Kidney epithelial cell (primary cell): Measurements from ENCODE around the gene NT5C1B. TPM values are rescaled to one million over a fixed set of nuclear protein-coding genes. Genes with fewer than 3 reads are reported as not detected.

Experiments
- DNase-seq: peaks from one replicate; pipeline ENCODE4 v3.0.0-alpha.2; 2010; ENCODE audit warnings: low read depth
- H3K27me3 ChIP-seq: 2 replicates; pipeline ENCODE4 v1.6.0; 2011; ENCODE audit warnings: low read length; ENCODE audit not compliant: control insufficient read depth, insufficient read depth
- H3K36me3 ChIP-seq: 2 replicates; pipeline ENCODE4 v1.5.1; 2011; ENCODE audit warnings: low read length; ENCODE audit not compliant: control insufficient read depth, insufficient read depth
- H3K4me3 ChIP-seq: 2 replicates; pipeline ENCODE4 v1.5.1; 2011; ENCODE audit warnings: low read depth, mild to moderate bottlenecking, control low read depth, low read length
- total RNA-seq: library from RNA; depleted of rRNA; stranded (reverse); fragments of >200 nt; gene quantifications from 2 replicates; pipeline ENCODE4 v1.2.3, GENCODE V29; 2015
- TF ChIP-seq, protein P1 (sequence below): IDR thresholded peaks from 2 replicates; pipeline ENCODE4 v1.5.1; 2011; ENCODE audit warnings: mild to moderate bottlenecking, moderate library complexity, low read length, control low read depth, inconsistent platforms; ENCODE audit not compliant: insufficient read depth, poor library complexity, severe bottlenecking

The NT5C1B gene
- total RNA-seq, 1 donor from 2014 or later = not detected

DNA sequence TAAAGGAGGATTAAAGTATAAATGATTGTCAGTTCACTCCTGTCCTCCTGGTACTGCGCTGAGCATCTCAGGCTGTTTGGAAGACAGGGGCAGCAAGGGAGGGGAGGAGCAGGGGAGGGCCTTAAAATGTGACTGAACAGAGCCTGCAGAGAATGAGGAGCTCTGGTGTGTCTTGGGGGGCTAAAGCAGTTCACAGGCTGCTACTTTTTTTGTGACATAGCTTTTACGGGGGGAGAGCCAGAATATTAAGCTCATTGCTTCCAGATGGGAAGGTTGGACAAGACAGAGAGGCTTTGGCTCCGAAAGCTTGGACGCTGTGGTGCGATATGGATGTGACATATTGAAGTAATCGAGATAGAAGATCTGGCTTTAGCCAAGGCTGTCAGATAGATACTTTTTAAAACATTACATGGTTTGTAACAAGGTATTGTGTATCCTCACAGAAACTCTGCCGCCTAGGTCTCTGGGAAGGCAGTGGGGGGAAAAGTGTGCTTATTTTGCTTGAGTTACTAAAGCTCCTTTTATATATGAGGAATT lies 69.4 kb downstream of the NT5C1B start:
- no peaks in the 10 kb centered on the region for H3K36me3 ChIP-seq
- DNase-seq = no peak
- TF ChIP-seq, protein P1, sequence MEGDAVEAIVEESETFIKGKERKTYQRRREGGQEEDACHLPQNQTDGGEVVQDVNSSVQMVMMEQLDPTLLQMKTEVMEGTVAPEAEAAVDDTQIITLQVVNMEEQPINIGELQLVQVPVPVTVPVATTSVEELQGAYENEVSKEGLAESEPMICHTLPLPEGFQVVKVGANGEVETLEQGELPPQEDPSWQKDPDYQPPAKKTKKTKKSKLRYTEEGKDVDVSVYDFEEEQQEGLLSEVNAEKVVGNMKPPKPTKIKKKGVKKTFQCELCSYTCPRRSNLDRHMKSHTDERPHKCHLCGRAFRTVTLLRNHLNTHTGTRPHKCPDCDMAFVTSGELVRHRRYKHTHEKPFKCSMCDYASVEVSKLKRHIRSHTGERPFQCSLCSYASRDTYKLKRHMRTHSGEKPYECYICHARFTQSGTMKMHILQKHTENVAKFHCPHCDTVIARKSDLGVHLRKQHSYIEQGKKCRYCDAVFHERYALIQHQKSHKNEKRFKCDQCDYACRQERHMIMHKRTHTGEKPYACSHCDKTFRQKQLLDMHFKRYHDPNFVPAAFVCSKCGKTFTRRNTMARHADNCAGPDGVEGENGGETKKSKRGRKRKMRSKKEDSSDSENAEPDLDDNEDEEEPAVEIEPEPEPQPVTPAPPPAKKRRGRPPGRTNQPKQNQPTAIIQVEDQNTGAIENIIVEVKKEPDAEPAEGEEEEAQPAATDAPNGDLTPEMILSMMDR = no peak
- H3K4me3 ChIP-seq = no peak overlapping the region
- no peaks in the 10 kb centered on the region for H3K27me3 ChIP-seq

DNA sequence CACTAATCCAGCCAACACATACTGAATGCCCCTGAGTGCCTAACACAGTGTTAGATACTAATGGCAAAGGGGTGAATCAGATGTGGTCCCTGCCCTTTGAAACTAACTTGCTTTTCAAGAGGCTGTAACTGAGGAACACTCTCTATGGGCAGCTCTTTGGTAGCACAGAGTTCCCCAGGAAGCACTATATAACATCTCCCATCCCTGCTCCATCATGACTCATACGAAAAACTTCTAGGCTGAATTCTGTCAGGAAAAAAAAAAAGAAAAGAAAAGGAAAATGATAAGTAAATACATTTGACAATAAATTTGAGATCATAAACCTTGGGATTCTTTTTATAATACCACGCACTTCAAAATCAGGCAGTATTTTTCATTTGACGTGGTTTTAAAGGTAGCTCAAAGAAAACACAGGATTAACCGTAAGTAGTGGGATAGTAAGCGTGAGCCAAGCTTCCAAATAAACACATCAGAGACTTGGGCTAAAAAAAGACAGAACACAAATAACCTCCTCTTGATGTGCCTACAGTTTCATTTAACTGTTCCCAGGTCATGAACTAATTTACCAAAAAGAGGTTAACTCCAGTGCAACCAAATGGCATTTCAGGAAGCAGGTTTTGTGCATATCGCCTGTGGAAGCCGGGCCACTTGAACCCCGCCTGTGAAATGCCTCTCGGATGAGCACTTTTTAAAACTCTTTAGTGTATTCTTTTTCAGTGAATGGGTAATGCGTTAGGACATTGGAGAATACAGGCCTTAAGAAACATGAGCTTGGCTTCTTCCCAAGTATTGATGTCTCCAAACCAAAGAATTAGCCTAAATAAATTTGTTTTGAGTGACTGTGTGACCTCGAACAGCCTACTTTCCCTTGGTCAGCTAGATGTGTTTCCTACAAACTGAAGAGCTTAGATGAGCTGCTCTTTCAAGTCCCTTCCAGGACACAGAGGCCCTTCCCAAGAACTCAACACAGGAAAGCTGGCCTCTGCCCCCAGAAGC lies 71.0 kb downstream of the NT5C1B start:
- H3K36me3 ChIP-seq = no peaks in the 10 kb centered on the region
- DNase-seq = no peak
- H3K27me3 ChIP-seq = no peaks in the 10 kb centered on the region
- H3K4me3 ChIP-seq = no peak overlapping the region
- TF ChIP-seq, protein P1 = no peak

DNA sequence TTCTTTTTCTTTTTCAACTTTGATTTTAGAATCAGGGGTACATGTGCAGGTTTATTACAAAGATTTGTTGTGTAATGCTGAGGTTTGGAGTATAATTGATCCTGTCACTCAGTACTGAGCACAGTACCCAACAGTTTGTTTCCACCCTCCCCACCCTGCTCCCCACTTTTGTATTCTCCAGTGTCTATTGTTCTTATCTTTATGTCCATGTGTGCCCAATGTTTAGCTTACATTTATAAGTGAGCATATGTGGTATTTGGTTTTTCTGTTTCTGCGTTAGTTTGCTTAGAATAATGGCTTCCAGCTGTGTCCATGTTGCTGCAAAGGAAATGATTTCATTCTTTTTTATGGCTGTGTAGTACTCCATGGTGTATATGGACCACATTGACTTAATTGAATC lies 72.0 kb downstream of the NT5C1B start:
- TF ChIP-seq, protein P1 = no peak
- Histone ChIP-seq H3K27me3 (no peaks in the 10 kb centered on the region), H3K4me3 (no peak overlapping the region), H3K36me3 (no peaks in the 10 kb centered on the region)
- DNase-seq = no peak

DNA sequence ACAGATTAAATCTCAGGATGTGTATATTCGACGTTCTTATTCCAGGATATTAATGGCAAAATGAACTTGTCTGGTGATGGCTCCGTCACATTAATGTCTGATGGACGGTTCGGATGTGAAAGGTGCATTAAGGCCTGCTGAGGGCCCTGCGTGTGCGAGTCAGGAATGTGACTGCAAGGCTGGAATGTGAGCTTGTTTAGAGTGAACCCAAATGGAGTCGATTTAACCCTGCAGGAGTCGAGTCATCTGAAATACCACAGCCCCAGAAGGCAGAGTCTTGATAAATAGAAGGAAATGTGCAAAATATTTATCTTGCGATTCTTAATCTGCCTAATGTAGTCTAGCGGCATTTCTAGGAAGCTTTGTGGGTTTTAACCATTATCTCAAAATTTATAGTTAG lies 73.3 kb downstream of the NT5C1B start:
- no peak for DNase-seq
- Histone ChIP-seq H3K27me3 (no peaks in the 10 kb centered on the region), H3K36me3 (no peaks in the 10 kb centered on the region), H3K4me3 (no peak overlapping the region)
- TF ChIP-seq, protein P1 = no peak

DNA sequence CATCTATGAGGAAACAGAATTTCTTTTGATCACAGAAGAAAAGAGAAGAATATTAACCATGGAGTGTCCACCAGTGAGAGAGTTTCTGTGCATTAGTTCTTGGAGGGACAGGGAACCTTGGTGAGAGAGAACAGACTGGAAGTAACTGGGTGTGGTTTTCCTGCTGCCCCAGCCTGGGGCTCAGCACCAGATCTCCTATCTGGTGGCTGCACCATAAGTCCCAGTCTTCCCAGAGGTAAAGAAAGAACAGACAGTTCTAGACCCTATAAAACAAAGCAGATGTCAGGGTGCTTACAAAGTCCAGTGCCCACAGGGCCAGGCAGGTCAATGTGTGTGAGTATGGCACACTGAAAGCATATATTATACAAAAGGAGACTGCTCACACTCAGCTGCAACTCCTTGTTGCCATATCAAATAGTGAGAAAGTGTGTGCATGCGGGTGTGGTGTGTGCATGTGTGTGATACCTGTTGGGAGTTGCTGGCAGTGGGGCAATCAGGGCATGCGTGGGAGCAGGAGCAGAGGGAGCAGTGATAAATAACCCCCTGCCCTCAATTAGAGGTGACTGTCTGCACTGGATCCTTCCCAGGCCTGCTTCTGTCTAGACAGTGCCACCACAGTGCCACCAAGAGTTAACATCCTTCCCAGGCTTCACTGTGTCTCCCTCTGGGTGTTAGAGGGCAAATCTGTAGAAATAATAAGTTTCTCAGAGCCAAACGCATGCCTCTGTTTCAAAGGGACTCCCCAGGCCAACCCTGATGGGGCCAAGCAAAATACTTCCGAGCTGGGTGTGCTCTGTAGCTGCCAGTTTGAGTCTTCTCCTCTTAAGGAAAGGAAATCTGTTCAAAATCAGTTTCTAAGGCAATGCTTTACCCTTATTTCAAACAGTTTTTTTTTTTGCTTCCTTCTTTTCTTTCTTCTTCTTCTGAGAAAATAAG lies 74.6 kb downstream of the NT5C1B start:
- Histone ChIP-seq H3K27me3 (no peaks in the 10 kb centered on the region), H3K36me3 (no peaks in the 10 kb centered on the region), H3K4me3 (no peak overlapping the region)
- DNase-seq = no peak
- TF ChIP-seq, protein P1 = no peak

Other genes with a start within 250 kb of the NT5C1B start
- 27.8 and 30.7 TPM in 2 replicates for gene RDH14, start 28.9 kb downstream of the NT5C1B start, total RNA-seq